ENCODE data around the gene PSMD10.

GRCh38 chrX:108123591-108124366 is 32.4 kb upstream of the PSMD10 start:
- TF ChIP-seq GATA3 (IDR thresholded peaks at IDR 0.05; ENCODE audit: low read depth, low read length) (no peak), GATA2 (IDR thresholded peaks at IDR 0.05; ENCODE audit: low read depth, low read length) (no peak)
